ENCODE data around the gene MICAL2.

The MICAL2 gene

GRCh38 chr11:12098601-12099000 is 11.8 kb upstream of the MICAL2 start:
- no peak for DNase-seq

- DNase-seq: no peak
Measured at GRCh38 chr11:12099132-12099873, 11.1 kb upstream of the MICAL2 start.

- DNase-seq: no peak
Measured at GRCh38 chr11:12100429-12100828, 10.0 kb upstream of the MICAL2 start.

- DNase-seq: no peak
Measured at GRCh38 chr11:12100841-12101242, 9.5 kb upstream of the MICAL2 start.

- no peak for DNase-seq
Measured at GRCh38 chr11:12101318-12101717, 9.1 kb upstream of the MICAL2 start.

GRCh38 chr11:12102588-12103410 is 7.6 kb upstream of the MICAL2 start:
- DNase-seq: no peak

- no peak for DNase-seq
Measured at GRCh38 chr11:12103411-12104225, 6.8 kb upstream of the MICAL2 start.

GRCh38 chr11:12105471-12105870 is 4.9 kb upstream of the MICAL2 start:
- DNase-seq: no peak

GRCh38 chr11:12106101-12106500 is 4.3 kb upstream of the MICAL2 start:
- no peak for DNase-seq

- no peak for DNase-seq
Measured at GRCh38 chr11:12106501-12106900, 3.9 kb upstream of the MICAL2 start.

GRCh38 chr11:12108875-12109453 is 1.4 kb upstream of the MICAL2 start:
- no peak for DNase-seq

GRCh38 chr11:12109591-12110196 is 696 bp upstream of the MICAL2 start:
- DNase-seq: no peak

- peak; percentile 48 for DNase-seq
Measured at GRCh38 chr11:12110714-12111548, 541 bp downstream of the MICAL2 start.

- DNase-seq: no peak
Measured at GRCh38 chr11:12111549-12112520, 1.4 kb downstream of the MICAL2 start.

- no peak for DNase-seq
Measured at GRCh38 chr11:12112750-12113149, 2.4 kb downstream of the MICAL2 start.

- DNase-seq: no peak
Measured at GRCh38 chr11:12113294-12113693, 2.9 kb downstream of the MICAL2 start.

- no peak for DNase-seq
Measured at GRCh38 chr11:12114193-12115033, 4.0 kb downstream of the MICAL2 start.

- no peak for DNase-seq
Measured at GRCh38 chr11:12116425-12117032, 6.1 kb downstream of the MICAL2 start.

GRCh38 chr11:12117200-12117599 is 6.8 kb downstream of the MICAL2 start:
- no peak for DNase-seq
